Progenitor cell of endocrine pancreas (in vitro differentiated cells): ENCODE measurements around the gene RNF212B. TPM values are rescaled to one million over a fixed set of nuclear protein-coding genes. Genes with fewer than 3 reads are reported as not detected.
"Not testable (repeated sequence)": the region's sequence is repeated elsewhere in the genome, so short reads cannot be mapped to it uniquely, and the experiment has no call there.

Experiments
- DNase-seq: peaks from one replicate; pipeline ENCODE4 v3.0.0; 2021; ENCODE audit warnings: low spot score; ENCODE audit not compliant: unreplicated experiment
- H3K27ac Mint-ChIP-seq: 2 replicates; pipeline ENCODE4 v1.8.0; 2021; ENCODE audit warnings: mild to moderate bottlenecking, moderate library complexity, mixed read lengths
- H3K27me3 Mint-ChIP-seq: 2 replicates; pipeline ENCODE4 v1.8.0; 2021; ENCODE audit warnings: mixed read lengths
- H3K36me3 Mint-ChIP-seq: 2 replicates; pipeline ENCODE4 v1.8.0; 2022; ENCODE audit warnings: mixed read lengths; ENCODE audit not compliant: insufficient read depth
- H3K4me1 Mint-ChIP-seq: 2 replicates; pipeline ENCODE4 v1.8.0; 2021; ENCODE audit warnings: low read depth, mixed read lengths
- H3K4me3 Mint-ChIP-seq: 2 replicates; pipeline ENCODE4 v1.8.0; 2021; ENCODE audit warnings: low read depth, mild to moderate bottlenecking, moderate library complexity, mixed read lengths
- H3K9me3 Mint-ChIP-seq: 2 replicates; pipeline ENCODE4 v1.8.0; 2021; ENCODE audit warnings: low read depth, mixed read lengths
- CTCF ChIP-seq: fragments of 200-600 bp; sonication (generic); IDR thresholded peaks from one replicate; pipeline ENCODE4 v1.5.0; 2021; ENCODE audit warnings: antibody characterized with exemption, mild to moderate bottlenecking; ENCODE audit not compliant: unreplicated experiment
- long read RNA-seq: library from polyadenylated mRNA; unstranded; transcript quantifications from one replicate; pipeline ENCODE4 v2.0.0, GENCODE V29; 2020
- total RNA-seq: library from RNA; stranded (reverse); gene quantifications from 2 replicates; pipeline ENCODE4 v1.2.1, GENCODE V29; 2021

Gene RNF212B
- not detected in 2 replicates for total RNA-seq
- long read RNA-seq, partial matches to known transcripts = 0 of 1 reads
- long read RNA-seq, other reads (novel, unspliced or antisense) = 1 of 1 reads

GRCh38 chr14:23237772-23238594, at the start of gene RNF212B:
Gene RNF212B (plus strand): TSS chr14:23237936. CDS start chr14:23240346, 2,410 bp downstream.
- Mint-ChIP-seq H3K27ac (peak within 1 kb of the TSS; percentile 71), H3K9me3 (no peaks in the 10 kb centered on the region), H3K4me1 (peaks cover 8% of the 10 kb centered on the region), H3K4me3 (peak within 1 kb of the TSS; percentile 60), H3K27me3 (no peaks in the 10 kb centered on the region), H3K36me3 (no peaks in the 10 kb centered on the region)
- no peak for TF ChIP-seq CTCF
- peak; percentile 78 for DNase-seq

- no peak for DNase-seq
- no peak for TF ChIP-seq CTCF
- H3K4me1 Mint-ChIP-seq = peaks cover 6% of the 10 kb centered on the region
- no peaks in the 10 kb centered on the region for H3K36me3 Mint-ChIP-seq
- no peaks in the 10 kb centered on the region for H3K9me3 Mint-ChIP-seq
- no peak overlapping the region for H3K4me3 Mint-ChIP-seq
- peaks cover 3% of the 10 kb centered on the region for H3K27me3 Mint-ChIP-seq
- no peak overlapping the region for H3K27ac Mint-ChIP-seq
Measured at GRCh38 chr14:23193432-23193831, 44.3 kb upstream of the RNF212B start.

- no peak for DNase-seq
- Mint-ChIP-seq H3K4me1 (peaks cover 9% of the 10 kb centered on the region), H3K27me3 (no peaks in the 10 kb centered on the region), H3K27ac (no peak overlapping the region), H3K9me3 (no peaks in the 10 kb centered on the region), H3K4me3 (no peak overlapping the region), H3K36me3 (no peaks in the 10 kb centered on the region)
- TF ChIP-seq CTCF = no peak
Measured at GRCh38 chr14:23195552-23196101, 42.1 kb upstream of the RNF212B start.

- H3K27ac Mint-ChIP-seq, H3K36me3 Mint-ChIP-seq, H3K4me1 Mint-ChIP-seq, DNase-seq, H3K9me3 Mint-ChIP-seq, H3K4me3 Mint-ChIP-seq, H3K27me3 Mint-ChIP-seq: not testable (repeated sequence)
Measured at GRCh38 chr14:23196487-23196886, 41.2 kb upstream of the RNF212B start.

GRCh38 chr14:23199141-23199540, 38.6 kb upstream of the RNF212B start:
- not testable (repeated sequence) for H3K27ac Mint-ChIP-seq, H3K27me3 Mint-ChIP-seq, H3K9me3 Mint-ChIP-seq, H3K4me1 Mint-ChIP-seq, H3K4me3 Mint-ChIP-seq, H3K36me3 Mint-ChIP-seq, DNase-seq

- H3K9me3 Mint-ChIP-seq = peaks cover 6% of the 10 kb centered on the region
- H3K4me3 Mint-ChIP-seq = no peak overlapping the region
- no peak for TF ChIP-seq CTCF
- DNase-seq = no peak
- H3K27ac Mint-ChIP-seq = no peak overlapping the region
- peaks cover 9% of the 10 kb centered on the region for H3K4me1 Mint-ChIP-seq
- no peaks in the 10 kb centered on the region for H3K27me3 Mint-ChIP-seq
- H3K36me3 Mint-ChIP-seq = no peaks in the 10 kb centered on the region
Measured at GRCh38 chr14:23202001-23202400, 35.7 kb upstream of the RNF212B start.
